CD4-positive, alpha-beta T cell treated with Interleukin-6 for 4 hours (primary cell): ENCODE measurements around the gene MAN1A2.

Source experiments
- DNase-seq: peaks from one replicate; pipeline ENCODE4 v3.0.0-alpha.2; 2020; ENCODE audit warnings: mixed read lengths

MAN1A2 gene

DNA sequence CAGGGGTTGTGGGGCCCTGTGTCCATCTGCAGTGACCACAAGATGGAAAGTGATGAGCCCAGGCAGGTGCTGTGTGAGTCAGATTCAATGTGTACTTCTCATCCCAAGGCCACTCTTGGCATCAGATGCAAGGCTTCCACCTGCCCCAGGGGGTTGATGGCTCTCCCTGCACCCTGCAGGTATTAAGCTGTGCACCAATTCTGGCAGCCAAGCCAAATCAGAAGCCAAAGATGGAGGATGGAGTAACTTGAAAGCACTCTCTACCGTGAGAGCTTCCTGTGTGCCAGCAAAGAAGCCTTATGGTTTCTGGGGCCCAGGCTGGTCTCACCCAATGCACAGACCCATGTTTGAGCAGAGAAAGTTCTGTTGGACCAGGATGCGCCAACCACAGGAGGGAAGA lies 194.3 kb downstream of the MAN1A2 start:
- DNase-seq: no peak

DNA sequence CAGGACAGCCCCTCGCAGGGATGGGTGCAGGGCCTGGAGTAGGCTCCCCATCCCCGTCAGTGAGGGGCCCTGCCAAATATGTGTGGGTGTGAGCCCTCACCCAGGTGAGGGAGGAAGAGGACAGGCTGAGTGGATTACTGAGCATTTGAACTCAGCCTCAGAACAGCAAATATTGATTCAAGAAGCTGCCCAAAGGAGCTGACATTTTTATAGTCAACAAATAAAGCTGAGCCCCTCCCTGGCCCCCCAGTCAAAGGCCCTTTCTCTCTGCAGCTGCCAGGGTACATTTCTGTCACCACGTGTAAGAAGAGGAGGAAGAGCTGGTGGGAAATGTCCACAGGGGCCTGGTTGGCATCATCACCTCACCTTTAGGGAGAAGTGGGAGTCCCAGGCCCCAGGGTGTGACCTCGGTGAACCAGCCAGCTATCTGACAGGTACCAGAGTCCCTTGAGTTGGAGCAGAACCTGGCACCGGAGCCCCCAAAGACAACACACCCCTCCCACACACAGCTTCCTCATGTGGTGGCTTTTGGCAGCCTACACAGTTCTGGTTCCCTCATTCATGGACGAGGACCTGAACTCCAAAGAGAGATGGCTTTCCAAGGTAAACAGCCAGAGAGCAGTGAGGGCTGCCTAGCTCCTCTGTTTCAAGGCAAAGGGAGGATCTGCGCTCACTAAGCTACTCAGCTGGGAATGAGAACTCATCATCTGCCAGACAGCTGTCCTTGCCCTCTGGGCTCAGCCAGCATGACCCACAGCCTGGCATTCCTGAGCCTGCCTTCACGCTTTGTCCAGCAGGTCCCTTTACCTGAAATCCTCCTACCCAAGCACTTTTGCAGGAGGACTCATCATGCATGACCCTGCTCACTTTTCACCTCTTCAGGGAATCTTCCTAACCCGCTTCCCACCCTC lies 195.6 kb downstream of the MAN1A2 start:
- no peak for DNase-seq

DNA sequence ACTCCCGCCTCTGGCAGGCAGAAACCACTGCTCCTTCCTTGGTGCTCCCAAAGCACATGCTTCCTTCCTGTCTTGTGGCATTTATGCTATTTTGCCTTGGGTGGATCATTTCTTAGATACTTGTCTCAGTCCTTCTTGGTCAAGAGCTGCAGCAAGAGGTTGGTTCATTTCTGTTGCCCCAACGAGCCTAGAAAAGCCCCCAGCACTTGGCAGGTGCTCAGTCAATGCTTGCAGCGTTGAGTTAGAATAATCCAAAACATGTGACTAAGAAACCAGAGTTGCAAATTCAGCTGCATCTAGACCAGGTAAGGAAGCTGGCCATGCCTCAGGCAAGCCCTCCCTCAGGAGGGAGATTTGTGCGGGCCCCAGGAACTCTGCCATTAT lies 196.2 kb downstream of the MAN1A2 start:
- DNase-seq: no peak

GRCh38 chr1:117564227-117565075 lies 197.2 kb downstream of the MAN1A2 start:
- no peak for DNase-seq

DNA sequence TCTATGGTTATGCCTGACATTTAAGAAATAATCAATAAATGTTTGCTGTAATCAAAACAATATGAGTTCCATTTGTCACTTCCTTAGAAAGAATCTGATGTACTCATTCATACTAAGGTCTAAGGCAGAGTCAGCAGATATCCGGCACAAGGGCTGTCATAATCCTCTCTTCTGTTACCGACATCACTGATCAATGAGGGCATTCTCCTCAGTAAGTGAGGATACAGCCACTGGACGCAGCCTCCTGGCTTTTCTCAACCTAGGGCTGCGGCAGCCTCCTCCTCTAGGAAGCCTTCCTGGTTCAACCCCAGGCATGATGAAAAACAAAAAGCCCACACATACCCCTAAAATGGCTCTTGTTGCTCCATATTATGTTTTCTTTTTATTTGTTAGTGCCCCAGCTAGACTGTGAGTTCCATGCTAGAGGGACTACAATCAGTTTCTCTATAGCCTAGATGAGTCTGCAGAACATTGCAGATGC lies 197.9 kb downstream of the MAN1A2 start:
- DNase-seq: no peak

- DNase-seq: no peak
Observed at GRCh38 chr1:117565745-117566455, 198.7 kb downstream of the MAN1A2 start.

- DNase-seq: no peak
Observed at GRCh38 chr1:117566556-117566955, 199.3 kb downstream of the MAN1A2 start.

- DNase-seq: no peak
Observed at GRCh38 chr1:117567435-117567834, 200.2 kb downstream of the MAN1A2 start.

DNA sequence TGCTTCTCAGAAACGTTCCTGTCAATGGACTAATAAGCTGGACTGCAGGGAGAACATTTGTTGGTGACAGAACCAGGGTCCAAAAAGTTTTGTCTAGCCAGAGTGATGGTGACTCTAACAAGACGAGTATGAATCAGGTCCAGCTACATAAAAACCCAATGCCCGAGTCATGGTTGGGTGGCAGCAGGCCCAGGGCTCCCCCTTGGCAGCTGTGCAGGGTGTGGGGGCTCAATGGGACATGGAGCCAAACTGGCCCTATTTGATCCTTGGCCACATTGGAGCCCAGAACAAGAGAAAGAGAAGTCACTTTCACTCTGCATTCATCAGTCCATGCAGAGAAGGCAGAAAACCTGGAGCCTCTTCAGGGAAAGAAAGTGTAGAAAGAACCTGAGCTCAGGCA lies 200.7 kb downstream of the MAN1A2 start:
- no peak for DNase-seq

DNA sequence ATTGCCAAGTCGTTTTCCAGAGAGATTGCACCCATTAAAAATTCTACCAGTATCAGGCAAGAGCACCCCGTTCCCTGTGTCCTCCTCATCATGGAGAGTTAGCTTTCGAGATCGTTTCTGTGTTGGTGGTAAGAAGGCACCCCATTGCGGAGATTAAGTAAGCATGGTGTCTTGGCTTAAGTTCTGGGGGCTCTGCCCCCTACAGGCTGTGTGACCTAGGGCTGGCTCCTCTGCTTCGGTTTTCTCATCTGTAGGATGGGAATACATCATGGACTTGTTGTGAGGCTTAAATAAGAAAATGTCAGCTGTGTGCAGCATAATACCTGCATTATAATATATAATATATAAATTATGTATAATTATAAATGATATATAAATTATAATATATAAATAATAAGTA lies 201.8 kb downstream of the MAN1A2 start:
- no peak for DNase-seq

GRCh38 chr1:117569856-117570255 lies 202.6 kb downstream of the MAN1A2 start:
- no peak for DNase-seq

- no peak for DNase-seq
Observed at GRCh38 chr1:117570988-117571409, 203.8 kb downstream of the MAN1A2 start.

DNA sequence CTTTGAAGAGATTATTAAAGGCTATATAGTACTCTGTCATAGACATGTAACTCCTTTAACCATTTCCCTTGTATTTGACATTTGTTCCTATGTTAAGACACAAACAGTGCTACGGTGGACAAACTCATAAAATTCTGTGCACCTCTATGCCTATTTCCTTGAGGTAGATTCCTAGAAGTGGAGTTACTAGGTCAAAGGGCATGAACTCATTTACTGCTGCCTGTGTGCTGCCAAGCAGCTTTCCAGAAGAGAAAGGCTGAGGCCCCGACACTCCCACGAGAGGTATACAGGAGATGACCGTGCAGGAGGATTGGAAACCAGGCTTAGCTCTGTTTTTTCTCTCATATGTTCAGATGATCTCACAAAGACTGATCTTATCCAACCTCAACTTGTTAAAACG lies 204.2 kb downstream of the MAN1A2 start:
- DNase-seq: no peak

DNA sequence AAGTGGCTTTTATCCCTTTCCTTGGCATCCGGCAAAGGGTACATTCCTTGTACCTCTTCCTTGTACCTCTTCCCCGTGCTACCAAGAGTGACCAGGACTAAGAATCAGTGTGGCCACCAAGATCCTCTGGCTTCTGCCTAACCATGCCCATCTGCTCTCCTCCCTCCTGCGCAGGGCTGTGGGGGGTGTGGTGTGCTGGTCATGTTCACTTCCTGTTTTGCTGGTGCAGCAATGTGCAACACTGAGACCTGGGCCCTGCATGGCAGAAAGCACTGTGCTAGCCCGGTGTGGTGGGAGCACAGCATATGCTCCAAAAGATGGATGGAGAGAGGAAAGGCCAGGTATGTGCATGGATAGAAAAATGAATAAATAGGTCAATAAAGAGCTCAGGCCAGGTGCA lies 205.3 kb downstream of the MAN1A2 start:
- peak; percentile 57 for DNase-seq

DNA sequence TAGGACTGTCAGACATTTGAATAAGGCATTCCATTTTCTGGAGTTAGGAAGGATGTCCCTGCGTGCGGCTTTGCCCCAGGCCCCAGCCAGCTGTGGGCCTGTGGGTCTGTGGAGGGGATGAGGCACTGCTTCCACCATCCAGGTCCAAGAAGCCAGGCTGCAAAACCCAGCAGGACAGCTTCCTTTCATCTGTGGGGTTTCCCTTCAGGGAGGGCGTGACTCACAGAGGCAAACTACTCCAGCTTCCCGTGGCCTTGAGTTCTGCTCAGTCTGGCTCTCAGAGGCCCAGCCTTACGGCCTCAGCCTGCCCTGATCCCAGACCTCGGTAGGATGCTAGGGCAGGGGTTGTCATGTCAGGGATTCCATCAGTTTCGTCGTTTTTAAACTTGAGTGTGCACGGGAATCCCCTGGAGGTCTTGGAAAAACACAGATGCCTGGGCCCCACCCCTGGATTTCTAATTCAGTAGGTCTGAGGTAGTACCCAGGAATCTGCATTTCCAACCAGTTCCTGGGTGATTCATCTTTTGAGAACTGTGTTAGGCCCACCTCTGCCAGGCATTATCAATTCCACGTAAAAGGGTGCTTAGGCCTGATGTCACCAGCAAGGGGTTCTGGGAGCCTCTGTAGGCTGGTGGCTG lies 206.3 kb downstream of the MAN1A2 start:
- no peak for DNase-seq

GRCh38 chr1:117574161-117574835 lies 207.0 kb downstream of the MAN1A2 start:
- no peak for DNase-seq

GRCh38 chr1:117575586-117576225 lies 208.5 kb downstream of the MAN1A2 start:
- no peak for DNase-seq

DNA sequence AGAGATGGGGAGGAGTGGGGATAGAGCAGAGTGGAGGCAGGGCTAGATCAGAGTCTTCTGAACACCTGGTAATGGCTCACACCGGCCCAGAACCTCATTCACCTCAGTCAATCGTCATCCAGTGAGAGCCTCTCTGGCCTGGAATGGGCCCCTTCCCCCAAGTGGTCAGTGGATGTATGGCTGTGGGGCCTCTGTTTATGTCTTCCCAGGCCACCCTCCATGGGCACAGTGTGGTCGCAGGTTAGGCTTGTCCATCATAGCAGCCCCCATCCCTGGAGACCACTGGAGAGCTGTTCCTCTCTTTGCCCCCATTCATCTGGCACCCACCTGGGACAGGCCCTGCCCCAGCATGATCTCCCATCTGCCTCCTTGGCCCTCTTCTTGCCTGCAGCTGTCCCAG lies 209.0 kb downstream of the MAN1A2 start:
- DNase-seq: no peak

DNA sequence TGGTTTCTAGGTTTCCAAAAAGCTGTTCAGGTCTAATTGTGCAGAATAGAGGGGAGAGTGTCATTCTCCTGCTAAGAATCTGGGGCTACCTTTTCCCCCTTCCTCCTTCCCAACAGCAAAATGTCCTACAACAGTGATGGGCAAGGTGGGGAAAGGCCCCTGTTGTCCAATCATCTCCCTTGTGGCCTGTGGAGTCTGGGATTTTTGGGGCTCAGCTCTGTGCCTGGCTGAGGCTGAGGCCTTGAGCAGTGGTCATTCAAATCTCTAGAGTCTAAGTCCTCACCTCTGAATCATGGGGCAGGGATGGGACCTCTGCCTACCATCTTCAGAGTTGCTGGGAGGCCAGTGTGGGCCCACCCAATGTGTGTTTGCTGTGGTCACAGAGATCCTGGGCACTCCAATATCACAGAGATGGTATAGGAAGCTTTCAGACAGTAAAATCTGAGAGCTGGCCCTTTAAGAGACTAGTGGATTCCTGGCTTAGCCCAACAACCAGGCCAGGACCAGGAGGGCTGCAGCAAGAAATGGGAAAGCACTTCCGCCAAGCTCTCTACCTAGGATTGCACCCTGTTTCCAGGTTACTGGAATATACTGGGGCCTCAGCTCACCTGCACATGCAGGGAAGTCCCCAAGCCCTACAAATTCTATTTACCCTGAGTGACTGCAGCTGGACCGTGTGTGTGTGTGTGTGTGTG lies 210.1 kb downstream of the MAN1A2 start:
- DNase-seq: no peak

DNA sequence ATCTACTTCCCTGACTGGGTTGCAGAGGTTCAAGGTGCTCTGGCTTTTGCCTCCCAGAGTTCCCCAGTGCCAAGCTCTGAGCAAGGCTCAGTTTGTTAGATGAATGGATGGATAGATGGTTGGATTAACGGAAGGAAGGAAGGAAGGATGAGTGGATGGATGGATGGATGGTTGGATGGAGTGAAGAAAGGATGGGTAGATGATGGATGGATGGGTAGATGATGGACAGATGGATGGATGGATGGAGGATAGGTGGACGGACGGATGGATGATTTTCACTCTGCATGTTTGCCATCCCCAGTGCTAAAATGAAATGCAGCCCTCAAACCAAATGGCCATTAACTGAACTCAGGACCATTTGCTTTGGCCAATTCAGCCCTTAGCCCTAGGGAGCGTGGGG lies 211.2 kb downstream of the MAN1A2 start:
- DNase-seq: no peak
